SIG-M5 treated with dmso at 0.1 percent for 504 hours (cell line): Measurements from ENCODE around the gene SCIN.
A peak's percentile ranks its signal among the peaks of the same experiment; 100 is the strongest.
"Not testable (repeated sequence)": the region's sequence is repeated elsewhere in the genome, so short reads cannot be mapped to it uniquely, and the experiment has no call there.

Experiments
- DNase-seq: peaks from one replicate; lab custom pipeline; 2025; ENCODE audit not compliant: unreplicated experiment; lab: John Stamatoyannopoulos, UW

The SCIN gene

DNA sequence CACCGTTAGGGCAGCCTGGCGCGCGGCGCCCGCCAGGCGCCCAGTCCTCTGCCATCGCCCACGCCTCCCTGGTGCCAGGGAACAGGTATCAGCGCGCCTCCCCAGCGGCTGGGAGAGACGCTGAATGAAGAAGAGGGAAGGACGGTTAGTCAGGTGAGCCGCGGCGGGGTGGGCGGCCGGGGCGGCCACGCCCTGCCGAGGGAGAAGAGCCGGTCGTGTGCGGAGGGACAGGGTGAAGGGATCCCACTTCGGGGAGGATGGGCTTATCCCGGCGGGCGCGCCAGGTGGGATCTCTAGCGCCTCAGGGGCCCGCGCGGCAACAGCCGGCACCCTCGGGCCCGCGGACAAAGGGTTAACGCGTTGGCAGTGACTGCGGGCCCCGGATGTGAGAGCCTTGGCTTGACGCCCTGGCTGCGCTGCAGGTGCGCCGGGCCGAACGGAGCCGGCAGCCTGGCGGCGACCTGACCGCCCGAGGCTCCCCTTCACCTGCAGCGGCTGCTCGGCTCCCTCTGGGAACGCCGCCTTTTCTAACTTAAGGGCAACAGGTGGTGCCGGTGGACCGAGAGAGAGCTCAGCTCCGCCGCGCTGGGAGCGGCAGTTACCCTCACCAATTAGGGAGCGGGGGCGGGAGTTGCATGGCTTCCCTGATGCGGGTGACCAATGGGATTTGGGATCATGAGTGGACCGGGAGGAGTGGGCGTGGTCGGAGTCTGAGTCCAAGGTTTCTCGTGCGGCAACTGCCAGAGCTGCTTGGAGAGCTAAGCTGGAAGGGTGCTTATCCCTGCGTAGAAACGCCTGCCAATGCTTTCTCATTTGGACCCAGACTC, 116.6 kb downstream of the SCIN start, which contains the start of gene ARL4A:
Gene ARL4A, plus strand, starts transcription at position 743 of the 827 bp plus-strand sequence. CDS start 622 bp downstream, outside the sequence.
- DNase-seq, result peak; percentile 98

DNA sequence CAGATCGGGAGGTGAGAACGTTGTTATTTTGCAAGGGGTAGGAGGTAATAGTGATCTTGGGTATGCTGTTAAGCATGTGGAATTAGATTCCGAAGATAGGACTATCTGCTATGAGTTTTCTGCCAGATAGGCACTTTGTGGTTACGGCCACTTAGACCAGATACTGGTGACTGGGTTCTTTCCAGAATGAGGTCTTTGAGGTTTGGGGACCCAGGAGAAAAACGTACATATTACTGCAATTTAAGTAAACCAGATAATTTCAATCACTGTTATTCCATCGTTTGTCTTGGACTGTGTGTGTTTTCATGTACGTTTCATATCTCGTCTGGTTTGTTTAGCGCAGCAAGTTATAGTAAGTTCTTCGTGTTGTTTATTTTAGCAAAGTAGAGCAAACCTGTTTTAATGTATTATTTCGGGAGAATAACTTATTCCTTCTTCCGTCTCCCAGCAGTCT, 117.2 kb downstream of the SCIN start:
- no peak for DNase-seq

DNA sequence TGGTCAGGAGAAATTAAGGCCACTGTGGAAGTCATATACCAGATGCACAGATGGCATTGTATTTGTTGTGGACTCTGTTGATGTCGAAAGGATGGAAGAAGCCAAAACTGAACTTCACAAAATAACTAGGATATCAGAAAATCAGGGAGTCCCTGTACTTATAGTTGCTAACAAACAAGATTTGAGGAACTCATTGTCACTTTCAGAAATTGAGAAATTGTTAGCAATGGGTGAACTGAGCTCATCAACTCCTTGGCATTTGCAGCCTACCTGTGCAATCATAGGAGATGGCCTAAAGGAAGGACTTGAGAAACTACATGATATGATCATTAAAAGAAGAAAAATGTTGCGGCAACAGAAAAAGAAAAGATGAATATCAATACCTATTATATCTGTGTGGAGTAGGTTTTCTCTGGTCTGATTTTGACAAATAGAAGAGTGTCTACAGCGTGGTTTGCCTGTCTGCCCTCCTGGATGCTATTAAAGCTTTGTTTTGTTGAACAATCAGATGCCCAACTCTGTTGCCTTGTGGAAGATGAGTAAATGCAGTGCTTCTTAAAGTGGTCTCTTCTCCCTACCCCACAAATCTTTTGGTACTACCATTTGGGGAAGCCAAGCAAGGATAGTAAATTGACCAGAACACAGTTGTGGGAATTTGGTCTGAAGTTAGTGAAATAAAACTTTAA, 118.1 kb downstream of the SCIN start:
- DNase-seq, result not testable (repeated sequence)

GRCh38 chr7:12689451-12689850, 118.9 kb downstream of the SCIN start:
- no peak for DNase-seq

- no peak for DNase-seq
Measured at GRCh38 chr7:12690041-12690878, 119.7 kb downstream of the SCIN start.

- not testable (repeated sequence) for DNase-seq
Measured at GRCh38 chr7:12691388-12691787, 120.9 kb downstream of the SCIN start.

GRCh38 chr7:12692035-12692434, 121.5 kb downstream of the SCIN start:
- DNase-seq, result no peak

DNA sequence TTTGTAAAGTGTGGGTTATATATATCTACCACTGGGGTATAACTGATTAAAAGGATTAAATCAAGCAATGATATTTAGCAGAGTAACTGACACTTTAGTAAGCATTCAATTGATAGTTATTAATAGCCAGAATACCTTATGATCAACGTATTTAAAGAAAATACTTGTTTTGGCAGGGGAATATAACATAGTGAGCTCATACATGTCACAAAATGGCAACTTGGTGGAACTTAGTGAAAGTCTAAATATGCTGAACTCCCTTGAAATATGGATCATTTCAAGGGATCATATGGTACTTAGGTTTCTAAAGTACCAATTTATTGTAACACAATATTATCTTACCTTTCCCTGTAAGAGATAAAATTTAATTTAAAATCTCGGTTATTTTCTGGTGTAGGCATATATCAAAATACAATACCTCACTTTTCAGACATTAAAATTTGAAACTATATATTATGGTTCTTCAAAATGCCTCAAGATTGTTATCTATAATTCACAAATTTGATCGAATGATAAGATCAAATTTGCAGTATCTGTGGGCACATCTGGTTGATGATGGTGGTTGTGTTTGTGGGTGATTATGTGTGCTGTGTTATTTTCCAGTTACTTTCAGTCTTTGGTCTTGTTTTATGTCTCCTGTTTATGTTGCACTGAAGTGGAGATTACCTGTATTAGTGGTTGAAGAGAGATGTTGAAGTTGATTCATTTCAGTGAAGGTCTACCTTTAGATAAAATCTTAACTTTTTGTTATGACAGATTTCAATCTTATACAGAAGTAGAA, 122.1 kb downstream of the SCIN start:
- DNase-seq, result no peak

DNA sequence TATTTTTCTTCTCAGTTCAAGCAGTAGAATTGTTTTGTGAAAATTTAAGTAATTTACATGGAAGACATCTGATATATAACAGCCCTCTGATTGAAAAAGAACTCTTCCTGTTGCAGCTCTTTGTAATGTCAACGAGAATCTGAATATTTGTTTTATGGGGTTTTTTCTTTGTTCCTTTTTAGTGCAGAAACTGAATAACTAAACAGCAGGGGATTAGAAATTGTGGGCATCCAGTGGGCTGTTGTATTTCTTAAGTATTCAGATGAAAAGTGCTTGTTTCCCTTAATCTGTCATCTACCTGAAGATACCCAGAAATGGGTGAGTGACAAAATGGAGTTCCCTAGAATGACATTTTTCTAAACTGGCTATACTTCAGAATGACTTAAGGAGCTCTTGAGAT, 124.3 kb downstream of the SCIN start:
- no peak for DNase-seq

- DNase-seq, result no peak
Measured at GRCh38 chr7:12695965-12696364, 125.4 kb downstream of the SCIN start.

- DNase-seq, result no peak
Measured at GRCh38 chr7:12699299-12699698, 128.8 kb downstream of the SCIN start.

GRCh38 chr7:12701433-12701832, 130.9 kb downstream of the SCIN start:
- no peak for DNase-seq

GRCh38 chr7:12703881-12704280, 133.4 kb downstream of the SCIN start:
- no peak for DNase-seq

GRCh38 chr7:12705878-12706277, 135.4 kb downstream of the SCIN start:
- DNase-seq, result no peak

DNA sequence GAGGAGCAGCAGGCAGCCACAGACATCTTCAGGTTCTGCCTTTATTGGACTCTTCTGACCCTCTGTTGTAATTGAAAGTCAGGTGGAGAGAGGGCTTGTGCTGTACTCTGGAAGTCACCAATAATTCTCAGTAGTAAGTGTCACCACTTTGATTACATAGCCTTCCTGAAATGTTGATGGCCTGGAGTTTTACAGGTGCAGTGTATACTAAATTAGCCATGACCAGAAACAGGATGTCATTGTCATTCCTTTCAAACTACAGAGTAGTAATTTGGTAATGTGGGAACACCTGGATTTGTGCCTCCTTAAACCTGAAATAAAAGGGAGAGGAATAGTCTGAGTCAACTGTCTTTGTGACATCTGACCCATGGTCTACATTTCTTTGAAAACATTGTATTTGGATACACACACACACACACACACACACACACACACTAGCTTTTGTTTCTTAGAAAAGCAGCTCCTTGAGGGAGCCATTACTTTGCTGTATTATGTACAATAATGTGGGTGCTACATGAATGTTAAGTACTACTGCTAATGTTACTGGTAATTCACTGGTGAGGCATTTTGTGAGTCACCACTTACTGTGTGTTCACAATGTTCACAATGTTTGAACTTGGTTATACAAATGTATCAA, 136.5 kb downstream of the SCIN start:
- no peak for DNase-seq

GRCh38 chr7:12708314-12708713, 137.8 kb downstream of the SCIN start:
- no peak for DNase-seq
